K562 (cell line): ENCODE data around the gene EXO5. TPM values are rescaled to one million over a fixed set of nuclear protein-coding genes. Genes with fewer than 3 reads are reported as not detected.

ENCODE experiments used
- DPF2 ChIP-seq: fragments of 450-650 bp; IDR thresholded peaks from 2 replicates; pipeline ENCODE4 v1.6.1; 2016
- ETV1 ChIP-seq: fragments of 450-650 bp; conservative IDR thresholded peaks from 2 replicates; pipeline ENCODE4 v1.6.1; 2016; ENCODE audit warnings: missing genetic modification characterization, control low read depth, low read depth, missing compliant biosample characterization
- GABPA ChIP-seq: fragments of 200-800 bp; sonication (Bioruptor generic); conservative IDR thresholded peaks from 2 replicates; pipeline ENCODE4 v1.6.1; 2016; ENCODE audit warnings: low read depth, missing genetic modification characterization, missing compliant biosample characterization
- GABPB1 ChIP-seq: sonication (generic); formaldehyde crosslinking; IDR thresholded peaks from 2 replicates; pipeline ENCODE4 v1.8.0; 2022; ENCODE audit warnings: mild to moderate bottlenecking, missing genetic modification reagents
- HNRNPUL1 ChIP-seq: fragments of 200-400 bp; formaldehyde crosslinking; IDR thresholded peaks from 2 replicates; pipeline ENCODE4 v1.6.1; 2017; ENCODE audit warnings: low read length
- NCOR1 ChIP-seq: fragments of 450-650 bp; IDR thresholded peaks from 2 replicates; pipeline ENCODE4 v1.6.1; 2016; ENCODE audit warnings: mild to moderate bottlenecking, moderate library complexity
- NFYB ChIP-seq: IDR thresholded peaks from 2 replicates; pipeline ENCODE4 v1.6.1; 2011; ENCODE audit warnings: mild to moderate bottlenecking, moderate library complexity; ENCODE audit not compliant: insufficient read length; ENCODE audit errors: extremely low read depth
- TCF7 ChIP-seq: sonication (generic); IDR thresholded peaks from 2 replicates; pipeline ENCODE4 v1.6.1; 2016; ENCODE audit warnings: antibody characterized with exemption, borderline replicate concordance
- ZBED1 ChIP-seq: IDR thresholded peaks from 2 replicates; pipeline ENCODE4 v1.6.1; 2014
- ZFPM2 ChIP-seq: fragments of 250-450 bp; sonication (Bioruptor Pico); IDR thresholded peaks from 2 replicates; pipeline ENCODE4 v1.5.1; 2022; ENCODE audit warnings: mild to moderate bottlenecking
- ZNF347 ChIP-seq: fragments of 450-650 bp; formaldehyde crosslinking; IDR thresholded peaks from 2 replicates; pipeline ENCODE4 v1.4.0; 2020; ENCODE audit warnings: low read depth, mild to moderate bottlenecking, moderate library complexity
- ZNF583 ChIP-seq: fragments of 250-450 bp; sonication (Bioruptor Pico); IDR thresholded peaks from 2 replicates; pipeline ENCODE4 v1.4.0; 2020
- ZNF778 ChIP-seq: fragments of 450-650 bp; formaldehyde crosslinking; IDR thresholded peaks from 2 replicates; pipeline ENCODE4 v1.4.0; 2020; ENCODE audit warnings: mild to moderate bottlenecking, moderate library complexity
- polyA plus RNA-seq, 8 experiments: library from polyadenylated mRNA; depleted of rRNA in 4 of 8; stranded (reverse) in 5 of 8; unstranded in 3 of 8; fragments of >200 nt; fragmentation: Nextera tagmentation in 2 of 8; fragmentation: Illumina TruSeq in 1 of 8; extraction: Ambion mirVana in 2 of 8; extraction: Trizol in 1 of 8; gene quantifications; 2 replicates each; pipeline versions ENCODE4 v1.2.1 to v1.2.3, GENCODE V29; 2011 to 2014; ENCODE audit warnings: inconsistent platforms in 1 of 8, missing spikeins in 1 of 8
- total RNA-seq, 7 experiments: library from RNA; depleted of rRNA in 6 of 7; stranded (reverse); fragments of >200 nt in 6 of 7; fragmentation: Illumina TruSeq in 2 of 7; extraction: Trizol in 2 of 7; gene quantifications; 2 replicates each; pipeline versions ENCODE4 v1.2.1 to v1.2.3, GENCODE V29; 2011 to 2021; ENCODE audit warnings: low replicate concordance in 1 of 7
- TF ChIP-seq, protein P1 (sequence below): fragments of 250-450 bp; sonication (Bioruptor Pico); IDR thresholded peaks from 2 replicates; pipeline ENCODE4 v1.4.0; 2020
- TF ChIP-seq, protein P2 (sequence below): sonication (generic); formaldehyde crosslinking; IDR thresholded peaks from 2 replicates; pipeline ENCODE4 v1.8.0; 2022; ENCODE audit warnings: mild to moderate bottlenecking, missing genetic modification reagents
- TF ChIP-seq, protein P3 (sequence below): sonication (generic); formaldehyde crosslinking; IDR thresholded peaks from 2 replicates; pipeline ENCODE4 v1.8.1; 2023; ENCODE audit warnings: mild to moderate bottlenecking, missing genetic modification reagents, moderate library complexity
- TF ChIP-seq, protein P4 (sequence below): fragments of 200-400 bp; formaldehyde crosslinking; IDR thresholded peaks from 2 replicates; pipeline ENCODE4 v1.6.1; 2017; ENCODE audit warnings: mild to moderate bottlenecking, low read depth, low read length, moderate library complexity

The EXO5 gene
- total and polyA plus RNA-seq, 9 of the 15 experiments (the other 6 are each of a cell fraction or from before 2014, with no cell fraction given), result 1.1 to 4.3 (median 2.8) TPM

DNA sequence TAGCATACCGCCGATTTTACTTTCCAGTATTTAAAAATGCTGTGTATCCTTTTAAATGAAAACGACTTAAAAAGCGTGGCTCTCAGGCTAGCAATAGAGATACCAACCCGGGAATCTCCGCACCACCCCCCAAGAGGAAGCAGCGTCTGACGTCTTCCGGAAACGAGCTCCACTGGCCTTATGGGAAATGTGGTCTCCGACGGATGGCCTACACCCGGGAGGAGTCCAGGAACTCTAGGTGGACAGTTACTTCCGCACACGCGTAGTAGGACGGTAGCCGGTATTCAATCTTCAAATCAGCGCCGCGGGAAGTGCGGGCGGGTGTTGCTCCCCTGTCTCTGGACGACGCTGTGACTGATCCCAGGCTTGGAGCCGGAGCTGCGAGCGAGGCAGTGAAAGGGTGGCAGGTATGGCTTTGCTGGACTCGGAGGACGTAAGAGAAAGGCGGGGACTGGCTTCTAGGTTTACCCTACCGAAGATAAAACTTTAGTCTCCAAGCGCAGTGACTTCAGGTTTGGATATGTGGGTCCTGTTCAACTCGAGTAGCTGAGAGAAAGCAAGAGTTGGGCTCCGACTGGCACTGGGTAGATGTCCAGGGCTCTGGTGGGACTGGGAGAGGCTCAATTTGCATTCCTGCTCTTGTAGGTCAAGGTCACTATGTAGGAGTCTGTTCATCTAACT lies 23.0 kb downstream of the EXO5 start, which contains the start of gene ZNF684 (continued):
- TF ChIP-seq, protein P1, sequence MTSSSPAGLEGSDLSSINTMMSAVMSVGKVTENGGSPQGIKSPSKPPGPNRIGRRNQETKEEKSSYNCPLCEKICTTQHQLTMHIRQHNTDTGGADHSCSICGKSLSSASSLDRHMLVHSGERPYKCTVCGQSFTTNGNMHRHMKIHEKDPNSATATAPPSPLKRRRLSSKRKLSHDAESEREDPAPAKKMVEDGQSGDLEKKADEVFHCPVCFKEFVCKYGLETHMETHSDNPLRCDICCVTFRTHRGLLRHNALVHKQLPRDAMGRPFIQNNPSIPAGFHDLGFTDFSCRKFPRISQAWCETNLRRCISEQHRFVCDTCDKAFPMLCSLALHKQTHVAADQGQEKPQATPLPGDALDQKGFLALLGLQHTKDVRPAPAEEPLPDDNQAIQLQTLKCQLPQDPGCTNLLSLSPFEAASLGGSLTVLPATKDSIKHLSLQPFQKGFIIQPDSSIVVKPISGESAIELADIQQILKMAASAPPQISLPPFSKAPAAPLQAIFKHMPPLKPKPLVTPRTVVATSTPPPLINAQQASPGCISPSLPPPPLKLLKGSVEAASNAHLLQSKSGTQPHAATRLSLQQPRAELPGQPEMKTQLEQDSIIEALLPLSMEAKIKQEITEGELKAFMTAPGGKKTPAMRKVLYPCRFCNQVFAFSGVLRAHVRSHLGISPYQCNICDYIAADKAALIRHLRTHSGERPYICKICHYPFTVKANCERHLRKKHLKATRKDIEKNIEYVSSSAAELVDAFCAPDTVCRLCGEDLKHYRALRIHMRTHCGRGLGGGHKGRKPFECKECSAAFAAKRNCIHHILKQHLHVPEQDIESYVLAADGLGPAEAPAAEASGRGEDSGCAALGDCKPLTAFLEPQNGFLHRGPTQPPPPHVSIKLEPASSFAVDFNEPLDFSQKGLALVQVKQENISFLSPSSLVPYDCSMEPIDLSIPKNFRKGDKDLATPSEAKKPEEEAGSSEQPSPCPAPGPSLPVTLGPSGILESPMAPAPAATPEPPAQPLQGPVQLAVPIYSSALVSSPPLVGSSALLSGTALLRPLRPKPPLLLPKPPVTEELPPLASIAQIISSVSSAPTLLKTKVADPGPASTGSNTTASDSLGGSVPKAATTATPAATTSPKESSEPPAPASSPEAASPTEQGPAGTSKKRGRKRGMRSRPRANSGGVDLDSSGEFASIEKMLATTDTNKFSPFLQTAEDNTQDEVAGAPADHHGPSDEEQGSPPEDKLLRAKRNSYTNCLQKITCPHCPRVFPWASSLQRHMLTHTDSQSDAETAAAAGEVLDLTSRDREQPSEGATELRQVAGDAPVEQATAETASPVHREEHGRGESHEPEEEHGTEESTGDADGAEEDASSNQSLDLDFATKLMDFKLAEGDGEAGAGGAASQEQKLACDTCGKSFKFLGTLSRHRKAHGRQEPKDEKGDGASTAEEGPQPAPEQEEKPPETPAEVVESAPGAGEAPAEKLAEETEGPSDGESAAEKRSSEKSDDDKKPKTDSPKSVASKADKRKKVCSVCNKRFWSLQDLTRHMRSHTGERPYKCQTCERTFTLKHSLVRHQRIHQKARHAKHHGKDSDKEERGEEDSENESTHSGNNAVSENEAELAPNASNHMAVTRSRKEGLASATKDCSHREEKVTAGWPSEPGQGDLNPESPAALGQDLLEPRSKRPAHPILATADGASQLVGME (CRISPR knock-in tag), result peak; percentile 71; the same call in 1 of the 2 replicates
- TF ChIP-seq ZFPM2 (CRISPR knock-in tag) (no peak), ETV1 (tag) (peak; percentile 92), TCF7 (0 out of 2 replicates have a peak, but pooled peaks have one; percentile 32), GABPA (tag) (peak; percentile 98), ZNF347 (no peak), NCOR1 (no peak), NFYB (no peak), GABPB1 (peak; percentile 95), ZNF778 (CRISPR knock-in tag) (no peak), ZNF583 (no peak; the same call in 1 of the 2 replicates), DPF2 (0 out of 2 replicates have a peak, but pooled peaks have one; percentile 19), ZBED1 (0 out of 2 replicates have a peak, but pooled peaks have one; percentile 58), HNRNPUL1 (no peak)
- TF ChIP-seq, protein P2, sequence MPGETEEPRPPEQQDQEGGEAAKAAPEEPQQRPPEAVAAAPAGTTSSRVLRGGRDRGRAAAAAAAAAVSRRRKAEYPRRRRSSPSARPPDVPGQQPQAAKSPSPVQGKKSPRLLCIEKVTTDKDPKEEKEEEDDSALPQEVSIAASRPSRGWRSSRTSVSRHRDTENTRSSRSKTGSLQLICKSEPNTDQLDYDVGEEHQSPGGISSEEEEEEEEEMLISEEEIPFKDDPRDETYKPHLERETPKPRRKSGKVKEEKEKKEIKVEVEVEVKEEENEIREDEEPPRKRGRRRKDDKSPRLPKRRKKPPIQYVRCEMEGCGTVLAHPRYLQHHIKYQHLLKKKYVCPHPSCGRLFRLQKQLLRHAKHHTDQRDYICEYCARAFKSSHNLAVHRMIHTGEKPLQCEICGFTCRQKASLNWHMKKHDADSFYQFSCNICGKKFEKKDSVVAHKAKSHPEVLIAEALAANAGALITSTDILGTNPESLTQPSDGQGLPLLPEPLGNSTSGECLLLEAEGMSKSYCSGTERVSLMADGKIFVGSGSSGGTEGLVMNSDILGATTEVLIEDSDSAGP, result peak; percentile 67; the same call in 1 of the 2 replicates
- TF ChIP-seq, protein P3, sequence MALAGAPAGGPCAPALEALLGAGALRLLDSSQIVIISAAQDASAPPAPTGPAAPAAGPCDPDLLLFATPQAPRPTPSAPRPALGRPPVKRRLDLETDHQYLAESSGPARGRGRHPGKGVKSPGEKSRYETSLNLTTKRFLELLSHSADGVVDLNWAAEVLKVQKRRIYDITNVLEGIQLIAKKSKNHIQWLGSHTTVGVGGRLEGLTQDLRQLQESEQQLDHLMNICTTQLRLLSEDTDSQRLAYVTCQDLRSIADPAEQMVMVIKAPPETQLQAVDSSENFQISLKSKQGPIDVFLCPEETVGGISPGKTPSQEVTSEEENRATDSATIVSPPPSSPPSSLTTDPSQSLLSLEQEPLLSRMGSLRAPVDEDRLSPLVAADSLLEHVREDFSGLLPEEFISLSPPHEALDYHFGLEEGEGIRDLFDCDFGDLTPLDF (CRISPR knock-in tag), result peak; percentile 65; the same call in 1 of the 2 replicates
- TF ChIP-seq, protein P4, sequence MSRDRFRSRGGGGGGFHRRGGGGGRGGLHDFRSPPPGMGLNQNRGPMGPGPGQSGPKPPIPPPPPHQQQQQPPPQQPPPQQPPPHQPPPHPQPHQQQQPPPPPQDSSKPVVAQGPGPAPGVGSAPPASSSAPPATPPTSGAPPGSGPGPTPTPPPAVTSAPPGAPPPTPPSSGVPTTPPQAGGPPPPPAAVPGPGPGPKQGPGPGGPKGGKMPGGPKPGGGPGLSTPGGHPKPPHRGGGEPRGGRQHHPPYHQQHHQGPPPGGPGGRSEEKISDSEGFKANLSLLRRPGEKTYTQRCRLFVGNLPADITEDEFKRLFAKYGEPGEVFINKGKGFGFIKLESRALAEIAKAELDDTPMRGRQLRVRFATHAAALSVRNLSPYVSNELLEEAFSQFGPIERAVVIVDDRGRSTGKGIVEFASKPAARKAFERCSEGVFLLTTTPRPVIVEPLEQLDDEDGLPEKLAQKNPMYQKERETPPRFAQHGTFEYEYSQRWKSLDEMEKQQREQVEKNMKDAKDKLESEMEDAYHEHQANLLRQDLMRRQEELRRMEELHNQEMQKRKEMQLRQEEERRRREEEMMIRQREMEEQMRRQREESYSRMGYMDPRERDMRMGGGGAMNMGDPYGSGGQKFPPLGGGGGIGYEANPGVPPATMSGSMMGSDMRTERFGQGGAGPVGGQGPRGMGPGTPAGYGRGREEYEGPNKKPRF, result no peak
